Body of pancreas (tissue), 4 donors: ENCODE data around the gene TFAP2C. TPM values are rescaled to one million over a fixed set of nuclear protein-coding genes. Genes with fewer than 3 reads are reported as not detected.
A peak's percentile ranks its signal among the peaks of the same experiment; 100 is the strongest.

ENCODE experiments used
- ATAC-seq: fragments of 150-250 bp; one replicate; pipeline ENCODE4 v1.9.1; 2016
- DNase-seq, 4 donors: peaks; one replicate each; pipeline ENCODE4 v3.0.0-alpha.2; 2019
- H3K27ac ChIP-seq, 4 donors: fragments of 200-600 bp; sonication (generic); 1 replicate in 3 of 4; 2 replicates in 1 of 4; pipeline versions ENCODE4 v1.5.1 to v1.6.1; 2016 to 2019; ENCODE audit warnings: mild to moderate bottlenecking in 1 of 4, mixed read lengths in 1 of 4, moderate library complexity in 1 of 4
- H3K27me3 ChIP-seq, 2 donors: fragments of 200-600 bp; sonication (generic); one replicate each; pipeline ENCODE4 v1.6.0; 2016; ENCODE audit warnings: mild to moderate bottlenecking in 1 of 2
- H3K36me3 ChIP-seq, 2 donors: fragments of 200-600 bp; sonication (generic); replicated peaks in 1 of 2; 2 replicates each; pipeline ENCODE4 v1.5.1; 2016; ENCODE audit warnings: low read depth in 2 of 2; ENCODE audit not compliant: insufficient read depth in 1 of 2
- H3K4me1 ChIP-seq: fragments of 200-600 bp; sonication (generic); one replicate; pipeline ENCODE4 v1.6.0; 2016
- H3K4me3 ChIP-seq, 2 donors: fragments of 200-600 bp; sonication (generic); 1 replicate in 1 of 2; 2 replicates in 1 of 2; pipeline ENCODE4 v1.5.1; 2016 to 2019
- H3K9me3 ChIP-seq, 3 donors: fragments of 200-600 bp; sonication (generic); 1 replicate in 2 of 3; 2 replicates in 1 of 3; pipeline ENCODE4 v1.5.1; 2016
- CTCF ChIP-seq, 7 experiments: fragments of 450-650 bp in 4 of 7; fragments of 200-600 bp in 3 of 7; sonication (generic) in 3 of 7; IDR thresholded peaks; one replicate each; pipeline ENCODE4 v1.5.1; 2016 to 2019; ENCODE audit warnings: antibody characterized with exemption in 7 of 7
- POLR2A ChIP-seq, 3 donors: fragments of 450-650 bp; IDR thresholded peaks; one replicate each; pipeline ENCODE4 v1.6.1; 2016; ENCODE audit warnings: antibody characterized with exemption in 3 of 3, mild to moderate bottlenecking in 2 of 3
- WGBS, 2 donors: methylation state at CpG; one replicate each; pipeline ENCODE4 v1.1.5; 2017; 5-methylcytosine and 5-hydroxymethylcytosine counted together
- intact Hi-C: fragments of 100-400 bp; cut with DNase I; formaldehyde crosslinking; loops from one replicate; pipeline ENCODE4 v1.15.1; 2023
- total RNA-seq, 2 donors: library from RNA; depleted of rRNA; stranded (reverse); fragments of >200 nt; gene quantifications; one replicate each; pipeline ENCODE4 v1.1.0, GENCODE V29; 2016

TFAP2C gene
- total RNA-seq, 2 donors from 2014 or later, result 0.52 to 2.3 TPM

- 10 to 26% methylated on average over 24 to 67 of the region's 82 CpGs for WGBS, 2 donors
- no peaks in the 10 kb centered on the region for H3K36me3 ChIP-seq
- peaks cover 48% of the 10 kb centered on the region for H3K4me1 ChIP-seq
- H3K9me3 ChIP-seq, result no peaks in the 10 kb centered on the region
- H3K4me3 ChIP-seq, result peak overlapping the region; percentile 22 to 50
- H3K27ac ChIP-seq, result no peak overlapping the region
- no peak for TF ChIP-seq POLR2A (IDR thresholded peaks at IDR 0.05)
- TF ChIP-seq CTCF (IDR thresholded peaks at IDR 0.05), result peak in 3 of 7 experiments; percentile 2 to 5 (median 3)
- H3K27me3 ChIP-seq, result peaks cover 0 to 27% of the 10 kb centered on the region in 2 donors
- DNase-seq (no peak), ATAC-seq (no peak)
- intact Hi-C loops, result no loop called here
Observed at GRCh38 chr20:56630506-56631317, 1.6 kb downstream of the TFAP2C start.

GRCh38 chr20:56631318-56631989 is 2.3 kb downstream of the TFAP2C start:
- Histone ChIP-seq H3K27me3 (peaks cover 0 to 20% of the 10 kb centered on the region in 2 donors), H3K27ac (no peak overlapping the region), H3K4me1 (peaks cover 42% of the 10 kb centered on the region), H3K4me3 (no peak overlapping the region), H3K9me3 (no peaks in the 10 kb centered on the region), H3K36me3 (no peaks in the 10 kb centered on the region)
- DNase-seq (no peak), ATAC-seq (no peak)
- intact Hi-C loops, result no loop called here
- TF ChIP-seq POLR2A (IDR thresholded peaks at IDR 0.05), result no peak
- TF ChIP-seq CTCF (IDR thresholded peaks at IDR 0.05), result no peak
- 27 to 32% methylated on average over 9 to 41 of the region's 48 CpGs for WGBS, 2 donors

GRCh38 chr20:56631990-56632327 is 2.9 kb downstream of the TFAP2C start:
- Histone ChIP-seq H3K27ac (no peak overlapping the region), H3K36me3 (no peaks in the 10 kb centered on the region), H3K4me1 (peaks cover 39% of the 10 kb centered on the region), H3K4me3 (no peak overlapping the region), H3K27me3 (peaks cover 0 to 17% of the 10 kb centered on the region in 2 donors), H3K9me3 (no peaks in the 10 kb centered on the region)
- ATAC-seq (no peak), DNase-seq (no peak)
- intact Hi-C loops, result no loop called here
- WGBS, 2 donors, result 44 to 55% methylated on average over 5 of the region's 5 CpGs
- TF ChIP-seq CTCF (IDR thresholded peaks at IDR 0.05), result no peak

- no peaks in the 10 kb centered on the region for H3K27me3 ChIP-seq
- peaks cover 20% of the 10 kb centered on the region for H3K4me1 ChIP-seq
- no peak for DNase-seq
- no peak overlapping the region for H3K4me3 ChIP-seq
- 72 to 78% methylated on average over 2 of the region's 2 CpGs for WGBS, 2 donors
- no peaks in the 10 kb centered on the region for H3K9me3 ChIP-seq
- no peak for ATAC-seq
- TF ChIP-seq CTCF (IDR thresholded peaks at IDR 0.05) (no peak), POLR2A (IDR thresholded peaks at IDR 0.05) (no peak)
- H3K27ac ChIP-seq, result no peak overlapping the region
- intact Hi-C loops, result no loop called here
- H3K36me3 ChIP-seq, result no peaks in the 10 kb centered on the region
Observed at GRCh38 chr20:56634307-56634706, 5.2 kb downstream of the TFAP2C start.
